HL-60 (cell line): Measurements from ENCODE around the gene MRM1.

Source experiments
- DNase-seq, 2 experiments: peaks; one replicate each; pipeline ENCODE4 v3.0.0-alpha.2; 2010 to 2020; ENCODE audit warnings: low read depth in 1 of 2, low spot score in 1 of 2
- H3K27ac ChIP-seq: fragments of 250-450 bp; sonication (Bioruptor Pico); replicated peaks from 2 replicates; pipeline ENCODE4 v1.5.1; 2020; ENCODE audit warnings: mild to moderate bottlenecking, moderate library complexity
- H3K27me3 ChIP-seq: fragments of 250-450 bp; sonication (Bioruptor Pico); 2 replicates; pipeline ENCODE4 v1.5.1; 2021; ENCODE audit warnings: mild to moderate bottlenecking, moderate library complexity; ENCODE audit not compliant: insufficient read depth, poor library complexity, severe bottlenecking
- H3K4me3 ChIP-seq: replicated peaks from 2 replicates; pipeline ENCODE4 v1.5.1; 2011; ENCODE audit warnings: mild to moderate bottlenecking, control low read depth, low read length; ENCODE audit not compliant: insufficient read depth
- CTCF ChIP-seq: IDR thresholded peaks from one replicate; pipeline ENCODE4 v1.5.1; 2011; ENCODE audit warnings: low read length, control low read depth, inconsistent platforms; ENCODE audit not compliant: insufficient read depth
- GABPA ChIP-seq: IDR thresholded peaks from 2 replicates; pipeline ENCODE4 v1.6.1; 2012; ENCODE audit warnings: low read depth
- POLR2AphosphoS5 ChIP-seq: IDR thresholded peaks from 2 replicates; pipeline ENCODE4 v1.6.1; 2012; ENCODE audit warnings: low read depth
- REST ChIP-seq: IDR thresholded peaks from 2 replicates; pipeline ENCODE4 v1.6.1; 2012; ENCODE audit warnings: low read depth; ENCODE audit not compliant: insufficient replicate concordance
- SPI1 ChIP-seq: IDR thresholded peaks from 2 replicates; pipeline ENCODE4 v1.6.1; 2012; ENCODE audit warnings: low read depth, mild to moderate bottlenecking, borderline replicate concordance

MRM1 gene

GRCh38 chr17:36611345-36612072 is 10.1 kb downstream of the MRM1 start:
- no peak overlapping the region for H3K4me3 ChIP-seq

GRCh38 chr17:36612323-36612722 is 10.9 kb downstream of the MRM1 start:
- Histone ChIP-seq H3K27ac (no peak overlapping the region), H3K4me3 (no peak overlapping the region), H3K27me3 (no peaks in the 10 kb centered on the region)
- TF ChIP-seq SPI1: no peak
- no peak for TF ChIP-seq REST
- no peak for TF ChIP-seq GABPA
- TF ChIP-seq CTCF: no peak
- TF ChIP-seq POLR2AphosphoS5: no peak
- DNase-seq: no peak

More at GRCh38 chr17:36611345-36612072, 10.1 kb downstream of the MRM1 start:
- no peak for DNase-seq
- TF ChIP-seq CTCF (no peak), SPI1 (no peak), GABPA (no peak), POLR2AphosphoS5 (no peak), REST (no peak)
- H3K27ac ChIP-seq: no peak overlapping the region
- H3K27me3 ChIP-seq: no peaks in the 10 kb centered on the region

- Histone ChIP-seq H3K27ac (no peak overlapping the region), H3K27me3 (no peaks in the 10 kb centered on the region), H3K4me3 (no peak overlapping the region)
- DNase-seq: no peak
- no peak for TF ChIP-seq REST
- TF ChIP-seq GABPA: no peak
- no peak for TF ChIP-seq SPI1
- TF ChIP-seq CTCF: no peak
- no peak for TF ChIP-seq POLR2AphosphoS5
These were observed 11.8 kb downstream of the MRM1 start for GRCh38 chr17:36613155-36613554.
